Melanocyte of skin (primary cell): ENCODE measurements around the gene G6PC2. TPM values are rescaled to one million over a fixed set of nuclear protein-coding genes. Genes with fewer than 3 reads are reported as not detected.

Source experiments
- total RNA-seq, 2 donors: library from RNA; depleted of rRNA; stranded (reverse); fragments of >200 nt; gene quantifications; 2 replicates each; pipeline ENCODE4 v1.2.3, GENCODE V29; 2012

The G6PC2 gene, protein sequence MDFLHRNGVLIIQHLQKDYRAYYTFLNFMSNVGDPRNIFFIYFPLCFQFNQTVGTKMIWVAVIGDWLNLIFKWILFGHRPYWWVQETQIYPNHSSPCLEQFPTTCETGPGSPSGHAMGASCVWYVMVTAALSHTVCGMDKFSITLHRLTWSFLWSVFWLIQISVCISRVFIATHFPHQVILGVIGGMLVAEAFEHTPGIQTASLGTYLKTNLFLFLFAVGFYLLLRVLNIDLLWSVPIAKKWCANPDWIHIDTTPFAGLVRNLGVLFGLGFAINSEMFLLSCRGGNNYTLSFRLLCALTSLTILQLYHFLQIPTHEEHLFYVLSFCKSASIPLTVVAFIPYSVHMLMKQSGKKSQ
- not detected for total RNA-seq

DNA sequence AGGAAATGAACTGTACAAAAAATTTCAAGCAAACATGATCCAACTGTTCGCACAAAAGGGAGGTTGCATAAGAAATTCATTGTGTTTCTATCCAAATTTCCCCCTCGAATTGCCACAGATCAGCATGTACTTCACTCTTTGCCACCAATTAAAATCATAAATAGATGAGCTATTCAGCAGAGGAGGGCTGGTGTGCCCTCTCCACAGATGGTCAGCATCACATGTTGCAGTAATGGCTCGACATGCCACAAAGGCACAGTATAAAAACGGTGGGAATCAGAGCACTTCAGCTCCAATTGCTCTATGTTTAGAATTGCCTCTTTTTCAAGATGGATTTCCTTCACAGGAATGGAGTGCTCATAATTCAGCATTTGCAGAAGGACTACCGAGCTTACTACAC lies at the start of gene G6PC2:
Gene G6PC2, plus strand, starts transcription at position 289 of the 400 bp plus-strand sequence. Its CDS starts 41 bp downstream, at position 330.

DNA sequence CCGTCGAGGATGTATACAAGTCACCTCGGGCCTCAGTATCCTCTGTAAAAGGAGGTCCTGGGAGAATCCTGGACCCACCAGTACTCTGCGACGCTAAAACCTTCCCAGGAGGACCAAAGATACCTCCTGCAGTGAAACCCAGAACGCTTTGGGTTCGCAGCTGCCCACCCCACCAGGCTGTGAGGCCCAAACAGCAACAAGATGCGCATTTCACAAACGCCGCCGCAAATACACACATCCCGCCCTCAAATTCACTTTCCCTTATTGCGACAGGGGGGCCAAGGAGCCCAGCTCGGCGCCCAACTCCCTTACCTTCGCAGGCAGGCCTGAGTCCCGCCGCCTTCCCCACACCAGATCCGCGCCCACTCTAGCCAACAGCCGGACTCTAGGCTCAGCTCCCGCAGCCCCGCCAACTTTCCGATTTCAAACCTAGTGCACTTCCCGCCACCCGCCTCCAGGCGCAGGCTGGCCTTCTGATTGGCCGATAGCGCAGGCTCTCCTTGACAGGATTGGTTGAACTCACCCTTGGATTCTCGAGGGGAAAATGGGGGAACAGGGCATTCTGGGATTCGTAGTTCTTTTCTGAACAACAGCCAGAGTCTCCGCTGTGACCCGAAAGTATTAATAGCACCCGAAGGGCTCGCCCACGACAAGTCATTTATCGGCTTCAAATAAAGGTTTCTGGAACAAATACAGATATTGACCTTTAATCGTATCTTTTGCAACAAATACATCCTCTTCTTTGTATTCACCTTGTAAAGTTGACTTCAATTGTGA lies 10.9 kb upstream of the G6PC2 start, which contains the start of gene SPC25:
Gene SPC25, minus strand, starts transcription at position 425 of the 777 bp plus-strand sequence. CDS start 911 bp downstream, outside the sequence.

Other genes with a start within 250 kb of the G6PC2 start
- not detected for gene NOSTRIN, start 98.7 kb upstream of the G6PC2 start, total RNA-seq
- 10 to 100 TPM in 1 of 2 donors, 1 to 10 TPM in 1; 6.9 to 11.7 TPM for gene SPC25, start 10.9 kb upstream of the G6PC2 start, total RNA-seq
- gene ABCB11, start 130.0 kb downstream of the G6PC2 start, total RNA-seq: not detected
- not detected for gene DHRS9, start 168.3 kb downstream of the G6PC2 start, total RNA-seq